ENCODE measurements around the gene COPG1.

The COPG1 gene

GRCh38 chr3:129316248-129317013 is 67.0 kb downstream of the COPG1 start:
- DNase-seq, result peak; percentile 98

GRCh38 chr3:129317014-129317771 is 67.8 kb downstream of the COPG1 start:
- no peak for DNase-seq

GRCh38 chr3:129317848-129318247 is 68.4 kb downstream of the COPG1 start:
- no peak for DNase-seq

GRCh38 chr3:129318921-129319320 is 69.5 kb downstream of the COPG1 start:
- DNase-seq, result no peak

GRCh38 chr3:129320261-129320660 is 70.9 kb downstream of the COPG1 start:
- DNase-seq, result no peak

- no peak for DNase-seq
Measured at GRCh38 chr3:129320825-129321487, 71.5 kb downstream of the COPG1 start.

GRCh38 chr3:129321887-129322286 is 72.5 kb downstream of the COPG1 start:
- DNase-seq, result no peak

- DNase-seq, result no peak
Measured at GRCh38 chr3:129323651-129324294, 74.4 kb downstream of the COPG1 start.

- DNase-seq, result no peak
Measured at GRCh38 chr3:129324855-129325254, 75.4 kb downstream of the COPG1 start.

GRCh38 chr3:129325383-129325782 is 76.0 kb downstream of the COPG1 start:
- no peak for DNase-seq

- no peak for DNase-seq
Measured at GRCh38 chr3:129326138-129326537, 76.7 kb downstream of the COPG1 start.

GRCh38 chr3:129326595-129326994 is 77.2 kb downstream of the COPG1 start:
- no peak for DNase-seq
